ENCODE results near the gene ANAPC1.
"Not testable (repeated sequence)": the region's sequence is repeated elsewhere in the genome, so short reads cannot be mapped to it uniquely, and the experiment has no call there.

DNA sequence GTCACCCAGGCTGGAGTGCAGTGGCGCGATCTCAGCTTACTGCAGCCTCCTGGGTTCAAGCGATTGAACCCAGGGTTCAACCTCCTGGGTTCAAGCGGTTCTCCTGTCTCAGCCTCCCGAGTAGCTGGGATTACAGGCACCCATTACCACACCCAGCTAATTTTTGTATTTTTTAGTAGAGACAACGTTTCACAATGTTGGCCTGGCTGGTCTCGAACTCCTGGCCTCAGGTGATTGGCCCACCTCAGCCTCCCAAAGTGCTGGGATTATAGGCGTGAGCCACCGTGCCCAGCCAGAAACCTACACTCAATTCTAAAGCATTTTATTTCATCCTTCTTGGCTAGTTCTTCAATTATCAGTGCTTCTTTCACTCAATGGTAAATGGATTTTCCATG, 21.5 kb upstream of the ANAPC1 start:
- TF ChIP-seq, protein P1, sequence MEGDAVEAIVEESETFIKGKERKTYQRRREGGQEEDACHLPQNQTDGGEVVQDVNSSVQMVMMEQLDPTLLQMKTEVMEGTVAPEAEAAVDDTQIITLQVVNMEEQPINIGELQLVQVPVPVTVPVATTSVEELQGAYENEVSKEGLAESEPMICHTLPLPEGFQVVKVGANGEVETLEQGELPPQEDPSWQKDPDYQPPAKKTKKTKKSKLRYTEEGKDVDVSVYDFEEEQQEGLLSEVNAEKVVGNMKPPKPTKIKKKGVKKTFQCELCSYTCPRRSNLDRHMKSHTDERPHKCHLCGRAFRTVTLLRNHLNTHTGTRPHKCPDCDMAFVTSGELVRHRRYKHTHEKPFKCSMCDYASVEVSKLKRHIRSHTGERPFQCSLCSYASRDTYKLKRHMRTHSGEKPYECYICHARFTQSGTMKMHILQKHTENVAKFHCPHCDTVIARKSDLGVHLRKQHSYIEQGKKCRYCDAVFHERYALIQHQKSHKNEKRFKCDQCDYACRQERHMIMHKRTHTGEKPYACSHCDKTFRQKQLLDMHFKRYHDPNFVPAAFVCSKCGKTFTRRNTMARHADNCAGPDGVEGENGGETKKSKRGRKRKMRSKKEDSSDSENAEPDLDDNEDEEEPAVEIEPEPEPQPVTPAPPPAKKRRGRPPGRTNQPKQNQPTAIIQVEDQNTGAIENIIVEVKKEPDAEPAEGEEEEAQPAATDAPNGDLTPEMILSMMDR (IDR thresholded peaks at IDR 0.05) = not testable (repeated sequence)
- not testable (repeated sequence) for TF ChIP-seq POLR2A (IDR thresholded peaks at IDR 0.05); POLR2AphosphoS5 (IDR thresholded peaks at IDR 0.05); EP300 (IDR thresholded peaks at IDR 0.05; ENCODE audit: low read depth)
